ENCODE measurements around the gene HOXA2. TPM values are rescaled to one million over a fixed set of nuclear protein-coding genes. Genes with fewer than 3 reads are reported as not detected.

HOXA2 gene
- total and polyA plus RNA-seq, 2 of the 8 experiments (the other 6 are each of a cell fraction or from before 2014, with no cell fraction given): not detected

DNA sequence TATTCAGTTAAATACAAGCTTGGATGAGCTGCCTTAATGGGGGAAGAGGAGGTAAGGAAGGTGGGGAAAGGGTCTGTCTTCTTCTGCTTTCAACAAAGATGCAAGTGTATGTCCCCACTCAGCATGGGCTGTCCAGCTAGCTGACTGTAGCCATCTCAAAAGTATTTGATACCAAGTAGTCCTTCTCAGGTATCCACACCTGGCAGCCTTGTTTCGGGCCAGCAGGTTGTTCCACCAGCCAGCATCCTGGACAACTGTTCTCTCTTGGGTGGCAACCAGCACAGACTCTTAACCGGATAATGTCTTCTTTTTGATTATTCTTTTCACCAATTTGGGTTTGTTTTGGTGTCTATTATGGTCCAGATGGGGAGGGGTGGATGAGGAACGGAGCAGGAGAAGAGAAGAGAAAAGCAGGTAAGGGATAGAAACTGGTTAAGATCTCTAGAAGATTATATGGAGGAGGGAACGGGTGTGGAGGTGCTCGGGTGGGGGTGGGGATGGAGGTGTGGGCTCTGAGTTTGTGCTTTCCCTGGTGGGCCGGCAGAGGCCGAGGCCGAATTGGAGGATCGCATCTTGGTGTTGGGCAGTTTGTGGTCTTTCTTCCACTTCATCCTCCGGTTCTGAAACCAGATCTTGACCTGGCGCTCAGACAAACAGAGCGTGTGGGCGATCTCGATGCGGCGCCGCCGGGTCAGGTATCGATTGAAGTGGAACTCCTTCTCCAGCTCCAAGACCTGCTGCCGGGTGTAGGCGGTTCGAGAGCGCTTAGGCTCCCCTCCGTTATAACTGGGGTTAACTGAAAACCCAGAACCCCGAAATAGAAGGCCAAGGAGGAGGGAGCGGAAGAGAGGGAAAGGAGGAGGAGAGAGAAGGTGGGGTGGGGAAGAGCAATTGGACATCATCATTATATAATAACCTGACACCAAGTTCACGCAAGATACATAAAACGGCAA is 26.6 kb upstream of the HOXA2 start:
- H3K4me2 ChIP-seq (ENCODE audit: insufficient read depth in 1 of 2, low read depth in 2 of 2, low read length in 2 of 2): no peak overlapping the region
- POLR2A ChIA-PET (ENCODE audit: partially characterized antibody): no interaction called here

More for the DNA sequence above, 26.6 kb upstream of the HOXA2 start:
- FAIRE-seq: no peak
- peaks cover 4% of the 10 kb centered on the region; the same call in 1 of the 2 replicates for H3K23me2 ChIP-seq (ENCODE audit: low read depth, low read length)
- no peak overlapping the region for H3K23ac ChIP-seq (ENCODE audit: insufficient read length)
- no peak overlapping the region for H4K5ac ChIP-seq (ENCODE audit: insufficient read length, low read depth, low read length)
- no peak overlapping the region for H3K9ac ChIP-seq (replicated peaks in 1 of 4; ENCODE audit: extremely low read depth in 1 of 4, low read depth in 3 of 4, low read length in 3 of 4)
- peak; percentile 94 for TF ChIP-seq RNF2 (IDR thresholded peaks at IDR 0.05; ENCODE audit: borderline replicate concordance, low read depth, low read length, missing control alignments, poor library complexity, severe bottlenecking)
- peak; percentile 99 for TF ChIP-seq SUZ12 (IDR thresholded peaks at IDR 0.05; ENCODE audit: low read length)
- TF ChIP-seq MAFK (IDR thresholded peaks at IDR 0.05; ENCODE audit: low read depth, low read length): no peak
- TF ChIP-seq EZH2 (IDR thresholded peaks at IDR 0.05; ENCODE audit: low read depth, low read length, severe bottlenecking): peak; percentile 99
- H3K56ac ChIP-seq (replicated peaks; ENCODE audit: insufficient read length, low read depth, low read length): no peak overlapping the region
- CTCF ChIA-PET (ENCODE audit: partially characterized antibody): interaction anchor here (0.9 to 2.3 kb wide), 8 partner anchors 9 to 32 kb away, joined by 3 to 10 read pairs (median 4); partner anchors contain the start of gene HOXA5
- H3K27ac ChIP-seq (ENCODE audit: low read depth, low read length): no peak overlapping the region
- H2BK15ac ChIP-seq (ENCODE audit: low read length): no peak overlapping the region
- no peak overlapping the region for H3K4ac ChIP-seq (replicated peaks; ENCODE audit: insufficient read length, low read depth, low read length)
- no peak overlapping the region for H4K8ac ChIP-seq (ENCODE audit: extremely low read depth, insufficient read depth, low read length)
- H3K18ac ChIP-seq (ENCODE audit: extremely low read depth, low read length): no peak overlapping the region
- peaks cover 16 to 34% of the 10 kb centered on the region in 2 experiments for H4K20me1 ChIP-seq (replicated peaks in 1 of 2; ENCODE audit: control insufficient read depth in 1 of 2, insufficient read depth in 2 of 2, low read length in 2 of 2)
- no peak overlapping the region for H3K4me3 ChIP-seq (ENCODE audit: extremely low read depth in 1 of 4, insufficient read depth in 2 of 4, low read depth in 3 of 4, low read length in 4 of 4)
- peaks cover 0 to 4% of the 10 kb centered on the region in 2 experiments; a peak in 1 of 4 replicates for H3K9me3 ChIP-seq (ENCODE audit: insufficient read depth in 2 of 2, low read depth in 1 of 2, low read length in 1 of 2)
- no peak overlapping the region for H2BK5ac ChIP-seq (ENCODE audit: low read depth, low read length)
- H3K36me3 ChIP-seq (ENCODE audit: control insufficient read depth in 2 of 4, insufficient read depth in 4 of 4, low read length in 3 of 4): peaks cover 0 to 16% (median 0%) of the 10 kb centered on the region in 4 experiments; a peak in 2 of 8 replicates
- no peak overlapping the region for H4K91ac ChIP-seq (replicated peaks; ENCODE audit: insufficient read length, low read length)
- no peak overlapping the region for H3K14ac ChIP-seq (ENCODE audit: insufficient read length)
- no peak overlapping the region for H2BK120ac ChIP-seq (replicated peaks; ENCODE audit: low read depth, low read length)
- peaks cover 98 to 100% (median 100%) of the 10 kb centered on the region in 4 experiments for H3K27me3 ChIP-seq (replicated peaks in 1 of 4; ENCODE audit: control insufficient read depth in 3 of 4, extremely low read depth in 1 of 4, insufficient read depth in 3 of 4, low read length in 3 of 4)
- H3K79me1 ChIP-seq (ENCODE audit: low read depth, low read length): no peaks in the 10 kb centered on the region
- no peak overlapping the region for H2AFZ ChIP-seq (ENCODE audit: low read length)
- no peak overlapping the region for H2BK20ac ChIP-seq (ENCODE audit: low read length)
- DNase-seq (ENCODE audit: low read depth in 1 of 2, low spot score in 2 of 2): peak in 1 of 2 experiments; percentile 52
- H3K79me2 ChIP-seq (ENCODE audit: control insufficient read depth in 1 of 2, insufficient read depth in 2 of 2, low read length in 2 of 2): no peaks in the 10 kb centered on the region
- H3K4me1 ChIP-seq (replicated peaks in 1 of 4; ENCODE audit: control insufficient read depth in 3 of 4, insufficient read depth in 4 of 4, low read length in 3 of 4): peaks cover 0 to 5% (median 2%) of the 10 kb centered on the region in 4 experiments; a peak in 4 of 7 replicates
- 22% methylated on average over 28 of the region's 28 CpGs; no CpG with 5 or more reads in 1 of the 2 experiments for WGBS, 2 experiments (ENCODE audit: extremely low coverage in 1 of 2, insufficient coverage in 1 of 2, insufficient read length in 1 of 2, insufficient replicate concordance in 2 of 2, low coverage in 1 of 2, low lambda C conversion rate in 2 of 2, missing lambda C conversion rate in 1 of 2)
- H2BK12ac ChIP-seq (ENCODE audit: low read depth, low read length): no peak overlapping the region
- H2AK5ac ChIP-seq (ENCODE audit: low read depth, low read length): no peak overlapping the region
